HUES64 (cell line): ENCODE data around the gene VSIG10L.
A peak's percentile ranks its signal among the peaks of the same experiment; 100 is the strongest.

Experiments used
- H3K27ac ChIP-seq: 2 replicates; pipeline ENCODE4 v1.7.0; 2013; ENCODE audit warnings: low read depth, low read length, inconsistent platforms
- H3K27me3 ChIP-seq: 2 replicates; pipeline ENCODE4 v1.6.1; 2013; ENCODE audit warnings: mild to moderate bottlenecking, low read length; ENCODE audit not compliant: insufficient read depth
- H3K36me3 ChIP-seq: 2 replicates; pipeline ENCODE4 v1.6.1; 2013; ENCODE audit warnings: mild to moderate bottlenecking, low read length; ENCODE audit not compliant: insufficient read depth
- H3K4me1 ChIP-seq: 2 replicates; pipeline ENCODE4 v1.6.1; 2013; ENCODE audit warnings: mild to moderate bottlenecking, low read length, moderate library complexity; ENCODE audit not compliant: insufficient read depth
- H3K4me3 ChIP-seq: 2 replicates; pipeline ENCODE4 v1.5.1; 2013; ENCODE audit warnings: mild to moderate bottlenecking, low read length, moderate library complexity
- H3K9ac ChIP-seq: 2 replicates; pipeline ENCODE4 v1.6.1; 2013; ENCODE audit warnings: mild to moderate bottlenecking, low read depth, low read length
- H3K9me3 ChIP-seq: 2 replicates; pipeline ENCODE4 v1.6.1; 2013; ENCODE audit warnings: low read depth, low read length; ENCODE audit not compliant: insufficient read depth
- WGBS: fragments of 150-250, 120-280 bp; methylation state at CpG from one replicate; pipeline ENCODE4 v1.1.7; 2013; ENCODE audit warnings: missing lambda C conversion rate; 5-methylcytosine and 5-hydroxymethylcytosine counted together

The VSIG10L gene

GRCh38 chr19:51333836-51334460, 8.0 kb downstream of the VSIG10L start:
- Histone ChIP-seq H3K4me1 (peaks cover 4% of the 10 kb centered on the region; the same call in 1 of the 2 replicates), H3K36me3 (peaks cover 22% of the 10 kb centered on the region), H3K4me3 (no peak overlapping the region), H3K27ac (no peak overlapping the region), H3K27me3 (no peaks in the 10 kb centered on the region), H3K9ac (no peak overlapping the region), H3K9me3 (no peaks in the 10 kb centered on the region)
- WGBS, result 90% methylated on average over 13 of the region's 13 CpGs

- H3K36me3 ChIP-seq, result peaks cover 22% of the 10 kb centered on the region
- no peak overlapping the region for H3K9ac ChIP-seq
- H3K9me3 ChIP-seq, result no peaks in the 10 kb centered on the region
- H3K27me3 ChIP-seq, result peaks cover 5% of the 10 kb centered on the region; the same call in 1 of the 2 replicates
- no peak overlapping the region for H3K27ac ChIP-seq
- WGBS, result 94% methylated on average over 6 of the region's 6 CpGs
- no peak overlapping the region for H3K4me3 ChIP-seq
- H3K4me1 ChIP-seq, result peaks cover 3% of the 10 kb centered on the region; the same call in 1 of the 2 replicates
Measured at GRCh38 chr19:51331716-51332115, 10.2 kb downstream of the VSIG10L start.

DNA sequence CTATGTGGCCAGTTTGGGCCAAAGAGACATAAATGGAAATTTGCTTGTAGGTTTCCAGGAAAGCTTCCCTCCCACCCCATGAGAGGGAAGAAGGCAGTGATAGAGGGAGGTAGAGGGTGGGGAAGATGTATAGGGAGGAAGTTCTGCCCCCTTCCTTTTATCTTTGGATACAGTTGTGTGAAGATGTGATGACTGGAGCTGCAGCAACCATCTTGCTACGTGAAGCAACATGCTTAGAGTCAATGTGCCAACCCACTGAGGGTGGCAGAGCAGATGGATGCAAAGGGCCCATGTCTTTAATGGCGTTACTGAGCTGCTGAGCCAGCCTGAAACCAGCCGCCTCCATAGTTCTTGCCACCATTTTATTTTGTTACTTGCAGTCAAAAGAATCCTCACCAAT, 10.7 kb downstream of the VSIG10L start:
- H3K27ac ChIP-seq, result no peak overlapping the region
- H3K4me1 ChIP-seq, result peaks cover 3% of the 10 kb centered on the region; the same call in 1 of the 2 replicates
- no peaks in the 10 kb centered on the region for H3K9me3 ChIP-seq
- peaks cover 5% of the 10 kb centered on the region; the same call in 1 of the 2 replicates for H3K27me3 ChIP-seq
- no peak overlapping the region for H3K4me3 ChIP-seq
- WGBS, result 79% methylated on average over 3 of the region's 3 CpGs
- H3K9ac ChIP-seq, result no peak overlapping the region
- H3K36me3 ChIP-seq, result peaks cover 22% of the 10 kb centered on the region

DNA sequence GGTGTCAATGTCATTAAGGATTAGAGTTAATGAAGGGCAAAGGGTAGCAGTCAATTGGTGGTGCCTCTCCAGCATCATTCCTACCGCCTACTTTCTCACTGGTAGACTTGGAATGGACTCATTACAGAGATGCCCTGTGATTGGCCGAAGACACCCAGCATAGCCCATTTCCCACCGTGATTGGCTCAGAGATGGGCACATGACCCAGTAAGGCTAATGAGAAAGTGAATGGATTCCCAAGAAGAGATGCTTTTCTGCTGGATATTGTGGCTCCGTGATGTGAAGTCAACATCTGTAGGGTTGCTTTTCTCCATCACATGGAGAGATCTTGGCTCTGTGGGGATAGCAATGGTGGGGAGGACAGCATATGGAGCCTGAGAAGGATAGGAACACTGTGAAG, 11.6 kb downstream of the VSIG10L start:
- peaks cover 22% of the 10 kb centered on the region for H3K36me3 ChIP-seq
- peaks cover 5% of the 10 kb centered on the region; the same call in 1 of the 2 replicates for H3K27me3 ChIP-seq
- no peaks in the 10 kb centered on the region for H3K9me3 ChIP-seq
- H3K27ac ChIP-seq, result no peak overlapping the region
- no peak overlapping the region for H3K9ac ChIP-seq
- no peak overlapping the region for H3K4me3 ChIP-seq
- peaks cover 3% of the 10 kb centered on the region; the same call in 1 of the 2 replicates for H3K4me1 ChIP-seq
- WGBS, result 97% methylated on average over 4 of the region's 4 CpGs

- H3K27me3 ChIP-seq, result peaks cover 5% of the 10 kb centered on the region; the same call in 1 of the 2 replicates
- WGBS, result 88% methylated on average over 5 of the region's 5 CpGs
- H3K4me3 ChIP-seq, result no peak overlapping the region
- no peaks in the 10 kb centered on the region for H3K9me3 ChIP-seq
- no peak overlapping the region for H3K27ac ChIP-seq
- peaks cover 22% of the 10 kb centered on the region for H3K36me3 ChIP-seq
- no peak overlapping the region for H3K9ac ChIP-seq
- H3K4me1 ChIP-seq, result peaks cover 3% of the 10 kb centered on the region; the same call in 1 of the 2 replicates
Measured at GRCh38 chr19:51329411-51329810, 12.5 kb downstream of the VSIG10L start.

DNA sequence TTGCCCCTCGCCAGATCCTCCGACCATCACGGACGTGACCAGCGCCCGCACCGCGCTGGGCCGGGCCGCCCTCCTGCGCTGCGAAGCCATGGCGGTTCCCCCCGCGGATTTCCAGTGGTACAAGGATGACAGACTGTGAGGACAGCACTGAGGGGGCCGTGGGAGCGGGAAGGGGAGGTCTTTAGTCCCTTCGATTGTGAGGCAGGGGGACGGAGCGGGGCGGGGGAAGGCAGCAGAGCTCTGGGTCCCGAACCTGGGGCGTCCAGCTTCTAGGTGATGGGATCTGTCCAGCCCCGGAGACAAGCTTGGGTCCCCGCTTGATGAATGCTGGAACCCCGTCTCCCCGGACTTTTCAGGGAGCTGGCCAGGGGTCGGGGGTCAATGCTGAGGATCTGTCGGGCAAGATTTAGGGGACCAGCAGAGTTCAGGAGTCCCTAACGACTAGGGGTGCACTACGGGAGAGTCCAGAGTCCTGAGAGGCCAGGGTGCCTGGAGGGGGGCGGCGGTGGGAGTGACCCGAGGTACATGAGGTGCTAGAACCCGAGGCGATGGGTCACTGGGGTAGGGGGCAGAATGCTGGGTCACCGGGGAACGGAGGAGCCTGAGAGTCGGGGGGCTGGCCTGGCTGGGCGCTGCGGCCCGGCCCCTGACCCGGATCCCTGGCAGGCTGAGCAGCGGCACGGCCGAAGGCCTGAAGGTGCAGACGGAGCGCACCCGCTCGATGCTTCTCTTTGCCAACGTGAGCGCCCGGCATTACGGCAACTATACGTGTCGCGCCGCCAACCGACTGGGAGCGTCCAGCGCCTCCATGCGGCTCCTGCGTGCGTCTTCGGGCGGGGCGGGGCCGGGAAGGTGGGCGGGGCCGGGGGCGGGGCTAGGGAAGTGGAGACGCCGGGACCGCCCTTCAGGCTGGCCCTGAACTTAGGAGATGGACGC, 14.6 kb downstream of the VSIG10L start:
- H3K9ac ChIP-seq, result peak overlapping the region; percentile 68; the same call in 1 of the 2 replicates
- H3K4me3 ChIP-seq, result peak overlapping the region; percentile 51

DNA sequence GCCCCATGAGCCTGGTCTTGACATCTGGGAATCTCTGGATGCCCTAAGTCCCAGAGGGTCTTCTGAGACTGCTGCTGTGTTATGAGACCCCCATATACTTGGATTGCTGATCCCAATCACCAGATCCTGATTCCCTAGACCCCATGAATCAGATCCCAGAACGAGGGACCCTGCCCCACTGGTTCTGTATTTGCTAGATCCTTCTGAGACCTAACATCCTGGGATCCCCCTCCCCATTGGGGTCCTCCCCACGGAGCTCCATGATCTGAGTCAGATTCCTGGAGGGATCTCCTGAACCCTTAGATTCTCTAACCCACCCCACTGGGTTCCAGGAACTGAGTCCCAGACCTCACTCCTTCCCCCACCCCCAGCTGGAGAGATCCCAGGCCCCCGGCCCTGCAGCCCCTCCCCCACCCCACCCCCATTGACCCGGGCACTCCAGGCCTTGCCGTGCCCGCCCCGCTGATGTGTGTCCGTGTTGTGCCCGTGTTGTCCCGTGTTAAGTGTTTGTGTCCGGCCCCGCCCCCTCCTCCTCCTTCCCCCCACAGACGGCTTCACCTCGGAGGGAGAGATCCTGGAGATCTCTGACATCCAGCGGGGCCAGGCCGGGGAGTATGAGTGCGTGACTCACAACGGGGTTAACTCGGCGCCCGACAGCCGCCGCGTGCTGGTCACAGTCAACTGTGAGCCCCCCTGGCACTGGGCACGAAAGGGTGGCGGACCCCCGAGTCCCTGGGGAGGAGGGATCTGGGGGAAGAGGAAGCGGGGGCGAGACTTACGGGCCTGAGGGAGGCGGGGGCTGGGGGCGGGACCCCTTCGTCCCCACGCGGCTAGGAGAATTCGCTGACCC, 15.5 kb downstream of the VSIG10L start:
- peaks cover 5% of the 10 kb centered on the region; the same call in 1 of the 2 replicates for H3K27me3 ChIP-seq
- no peak overlapping the region for H3K27ac ChIP-seq
- no peaks in the 10 kb centered on the region for H3K9me3 ChIP-seq
- peaks cover 3% of the 10 kb centered on the region; the same call in 1 of the 2 replicates for H3K4me1 ChIP-seq
- WGBS, result 94% methylated on average over 34 of the region's 36 CpGs
- H3K9ac ChIP-seq, result no peak overlapping the region
- H3K36me3 ChIP-seq, result peaks cover 17% of the 10 kb centered on the region
- no peak overlapping the region; the same call in 1 of the 2 replicates for H3K4me3 ChIP-seq

More for the DNA sequence above, 14.6 kb downstream of the VSIG10L start:
- peaks cover 3% of the 10 kb centered on the region; the same call in 1 of the 2 replicates for H3K4me1 ChIP-seq
- no peaks in the 10 kb centered on the region for H3K9me3 ChIP-seq
- H3K36me3 ChIP-seq, result peaks cover 25% of the 10 kb centered on the region
- 75% methylated on average over 75 of the region's 75 CpGs for WGBS
- no peak overlapping the region for H3K27ac ChIP-seq
- H3K27me3 ChIP-seq, result peaks cover 5% of the 10 kb centered on the region; the same call in 1 of the 2 replicates

- Histone ChIP-seq H3K4me3 (no peak overlapping the region), H3K27ac (no peak overlapping the region), H3K36me3 (peaks cover 7% of the 10 kb centered on the region), H3K27me3 (peaks cover 5% of the 10 kb centered on the region; the same call in 1 of the 2 replicates), H3K9ac (no peak overlapping the region), H3K9me3 (no peaks in the 10 kb centered on the region), H3K4me1 (peaks cover 3% of the 10 kb centered on the region; the same call in 1 of the 2 replicates)
- WGBS, result 93% methylated on average over 26 of the region's 26 CpGs
Measured at GRCh38 chr19:51325161-51325976, 16.6 kb downstream of the VSIG10L start.

DNA sequence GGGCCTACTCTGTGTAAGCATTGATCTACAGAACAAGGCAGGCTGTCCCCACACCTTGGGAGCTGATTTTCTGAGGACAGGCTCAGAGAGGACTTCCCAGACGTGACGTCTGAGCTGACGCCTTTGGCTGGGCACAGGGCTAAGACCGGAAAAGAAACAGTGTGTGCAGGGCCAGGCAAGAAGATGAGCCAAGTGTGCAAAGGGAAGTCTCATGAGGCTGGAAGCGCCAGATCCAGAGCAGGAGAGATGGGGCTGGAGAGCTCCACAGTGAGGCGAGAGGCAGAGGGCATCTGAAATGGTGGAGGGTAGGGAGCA, 17.8 kb downstream of the VSIG10L start:
- peaks cover 3% of the 10 kb centered on the region; the same call in 1 of the 2 replicates for H3K4me1 ChIP-seq
- 94% methylated on average over 6 of the region's 6 CpGs for WGBS
- H3K27me3 ChIP-seq, result peaks cover 5% of the 10 kb centered on the region; the same call in 1 of the 2 replicates
- no peaks in the 10 kb centered on the region for H3K9me3 ChIP-seq
- no peak overlapping the region for H3K4me3 ChIP-seq
- no peak overlapping the region for H3K9ac ChIP-seq
- H3K27ac ChIP-seq, result no peak overlapping the region
- 0 out of 2 replicates have a peak, but pooled peaks cover 4% of the 10 kb centered on the region for H3K36me3 ChIP-seq
